HepG2 (cell line): ENCODE results near the gene ZNF280A. TPM values are rescaled to one million over a fixed set of nuclear protein-coding genes. Genes with fewer than 3 reads are reported as not detected.

Experiments used
- ATAC-seq: fragments of 200-7000 bp; cut with Tn5 transposase; 3 replicates; pipeline ENCODE4 v1.9.1; 2020; ENCODE audit warnings: mild to moderate bottlenecking, moderate library complexity
- BruUV-seq: library from RNA; stranded (reverse); fragments of 400-500 nt; replicated peaks from 2 replicates; lab custom pipeline; 2021; lab: Mats Ljungman, UMichigan
- CTCF ChIA-PET: fragments of 300-600 bp; formaldehyde crosslinking; extraction: SDS; loops from one replicate; lab custom pipeline; 2021; ENCODE audit warnings: low total read pairs, inconsistent platforms, low intra/inter-chr PET ratio; lab: Yijun Ruan, JAX
- POLR2A ChIA-PET: fragments of 350-600 bp; sonication (Branson Sonifier 250); formaldehyde crosslinking; loops from one replicate; lab custom pipeline; 2020; ENCODE audit warnings: antibody characterized with exemption, inconsistent platforms; lab: Yijun Ruan, JAX
- DNase-seq: peaks from one replicate; pipeline ENCODE4 v3.0.0-alpha.2; 2015; ENCODE audit warnings: low spot score
- FAIRE-seq: peaks from 3 replicates; lab custom pipeline; 2011; peaks lifted over from hg19 to GRCh38; lab: Jason Lieb, UNC
- H2AFZ ChIP-seq: one replicate; pipeline ENCODE4 v1.6.1; 2011; ENCODE audit warnings: low read length, inconsistent platforms
- H3K27ac ChIP-seq: fragments of 300-600 bp; 3 replicates; pipeline ENCODE4 v1.8.0; 2011; ENCODE audit warnings: mixed run types, mild to moderate bottlenecking, mixed read lengths, low read length, inconsistent platforms; ENCODE audit not compliant: insufficient read depth; ENCODE audit errors: extremely low read length
- H3K27me3 ChIP-seq, 2 experiments: fragments of 200-600 bp in 1 of 2; 2 replicates in 1 of 2; 3 replicates in 1 of 2; pipeline versions ENCODE4 v1.6.0 to v1.8.0; 2011; ENCODE audit warnings: low read length in 2 of 2, mild to moderate bottlenecking in 2 of 2, moderate library complexity in 2 of 2, inconsistent platforms in 1 of 2; ENCODE audit not compliant: insufficient read depth in 2 of 2, control insufficient read depth in 1 of 2
- H3K36me3 ChIP-seq, 2 experiments: fragments of 200-600 bp in 1 of 2; replicated peaks in 1 of 2; 2 replicates in 1 of 2; 3 replicates in 1 of 2; pipeline versions ENCODE4 v1.5.1 to v1.8.0; 2011; ENCODE audit warnings: low read length in 2 of 2, inconsistent platforms in 1 of 2; ENCODE audit not compliant: insufficient read depth in 2 of 2, control insufficient read depth in 1 of 2
- H3K4me1 ChIP-seq: 2 replicates; pipeline ENCODE4 v1.5.1; 2012; ENCODE audit warnings: low read length, inconsistent platforms; ENCODE audit not compliant: insufficient read depth
- H3K4me2 ChIP-seq: 2 replicates; pipeline ENCODE4 v1.6.0; 2011; ENCODE audit warnings: low read depth, low read length, inconsistent platforms
- H3K4me3 ChIP-seq, 3 experiments: fragments of 200-600 bp in 1 of 3; sonication (generic), shearing (Covaris generic) in 1 of 3; replicated peaks in 1 of 3; 2 replicates each; pipeline ENCODE4 v1.5.1; 2011 to 2016; ENCODE audit warnings: low read length in 3 of 3, inconsistent platforms in 2 of 3, low read depth in 2 of 3, mild to moderate bottlenecking in 2 of 3, control low read depth in 1 of 3, mixed read lengths in 1 of 3; ENCODE audit not compliant: insufficient read depth in 1 of 3
- H3K79me2 ChIP-seq: one replicate; pipeline ENCODE4 v1.6.1; 2011; ENCODE audit warnings: low read length, inconsistent platforms; ENCODE audit not compliant: insufficient read depth
- H3K9ac ChIP-seq: 2 replicates; pipeline ENCODE4 v1.6.0; 2011; ENCODE audit warnings: mild to moderate bottlenecking, low read depth, low read length, inconsistent platforms; ENCODE audit not compliant: insufficient read depth
- H3K9me3 ChIP-seq: 2 replicates; pipeline ENCODE4 v1.5.1; 2012; ENCODE audit warnings: mild to moderate bottlenecking, low read length
- H4K20me1 ChIP-seq: 2 replicates; pipeline ENCODE4 v1.6.0; 2011; ENCODE audit warnings: inconsistent platforms, mild to moderate bottlenecking, low read length, moderate library complexity; ENCODE audit not compliant: insufficient read depth
- ATF7-NPFF ChIP-seq: sonication (generic); formaldehyde crosslinking; IDR thresholded peaks from 2 replicates; pipeline ENCODE4 v1.8.1; 2023; ENCODE audit warnings: mild to moderate bottlenecking, low read depth, missing genetic modification reagents, moderate library complexity
- CEBPG ChIP-seq: IDR thresholded peaks from 2 replicates; pipeline ENCODE4 v1.6.1; 2016
- HNF4A ChIP-seq: sonication (generic); formaldehyde crosslinking; IDR thresholded peaks from 2 replicates; pipeline ENCODE4 v1.4.0; 2020; ENCODE audit warnings: missing genetic modification reagents
- HOXA5 ChIP-seq: sonication (generic); formaldehyde crosslinking; IDR thresholded peaks from 2 replicates; pipeline ENCODE4 v1.4.0; 2020; ENCODE audit warnings: missing genetic modification reagents
- LCORL ChIP-seq, 2 experiments: fragments of 450-650 bp in 1 of 2; sonication (generic) in 1 of 2; formaldehyde crosslinking in 1 of 2; IDR thresholded peaks; 2 replicates each; pipeline versions ENCODE4 v1.5.0 to v1.6.1; 2017 to 2020; ENCODE audit warnings: antibody characterized with exemption in 1 of 2, missing genetic modification reagents in 1 of 2
- MED1 ChIP-seq: sonication (generic); formaldehyde crosslinking; IDR thresholded peaks from 2 replicates; pipeline ENCODE4 v1.4.0; 2020; ENCODE audit warnings: missing genetic modification reagents
- NFAT5 ChIP-seq: sonication (generic); formaldehyde crosslinking; IDR thresholded peaks from 2 replicates; pipeline ENCODE4 v1.4.0; 2020; ENCODE audit warnings: missing genetic modification reagents
- NR2F2 ChIP-seq: IDR thresholded peaks from 2 replicates; pipeline ENCODE4 v1.6.1; 2012; ENCODE audit warnings: low read depth, inconsistent platforms, borderline replicate concordance
- NR2F6 ChIP-seq, 2 experiments: IDR thresholded peaks; 2 replicates each; pipeline ENCODE4 v1.6.1; 2016; ENCODE audit warnings: antibody characterized with exemption in 1 of 2, mild to moderate bottlenecking in 1 of 2
- PAXIP1 ChIP-seq: sonication (generic); formaldehyde crosslinking; conservative IDR thresholded peaks from 2 replicates; pipeline ENCODE4 v1.4.0; 2020; ENCODE audit warnings: mild to moderate bottlenecking, missing genetic modification reagents, moderate library complexity
- PLRG1 ChIP-seq: fragments of 450-650 bp; conservative IDR thresholded peaks from 2 replicates; pipeline ENCODE4 v1.6.1; 2016
- RARA ChIP-seq: IDR thresholded peaks from 2 replicates; pipeline ENCODE4 v1.6.1; 2016; ENCODE audit warnings: missing genetic modification reagents, missing compliant biosample characterization
- SOX13 ChIP-seq, 3 experiments: fragments of 450-650 bp in 1 of 3; sonication (generic) in 1 of 3; formaldehyde crosslinking in 1 of 3; IDR thresholded peaks in 2 of 3; conservative IDR thresholded peaks in 1 of 3; 2 replicates each; pipeline versions ENCODE4 v1.5.0 to v1.6.1; 2016 to 2020; ENCODE audit warnings: antibody characterized with exemption in 1 of 3, mild to moderate bottlenecking in 1 of 3, missing compliant biosample characterization in 1 of 3, missing genetic modification reagents in 1 of 3, moderate library complexity in 1 of 3
- TCF7 ChIP-seq: sonication (generic); IDR thresholded peaks from 2 replicates; pipeline ENCODE4 v1.6.1; 2016; ENCODE audit warnings: antibody characterized with exemption, low read depth
- ZNF263 ChIP-seq: sonication (generic); formaldehyde crosslinking; IDR thresholded peaks from 2 replicates; pipeline ENCODE4 v1.4.0; 2020; ENCODE audit warnings: missing genetic modification reagents
- WGBS: methylation state at CpG from one replicate; pipeline ENCODE4 v1.1.6; 2017; ENCODE audit warnings: low lambda C conversion rate; 5-methylcytosine and 5-hydroxymethylcytosine counted together
- in situ Hi-C: cut with HindIII; loops from 2 replicates; pipeline ENCODE4 v1.10.0; 2017; ENCODE audit warnings: low pct_unique_long_range_greater_than_20kb; ENCODE audit not compliant: extremely low pct_ligation_motif_present
- intact Hi-C: fragments of 100-400 bp; cut with micrococcal nuclease; formaldehyde crosslinking; loops from one replicate; pipeline ENCODE4 v1.10.0; 2022; ENCODE audit not compliant: unreplicated experiment
- polyA plus RNA-seq, 8 experiments: library from polyadenylated mRNA; depleted of rRNA in 3 of 8; stranded (reverse) in 7 of 8; unstranded in 1 of 8; fragments of >200 nt; fragmentation: Illumina TruSeq in 4 of 8; extraction: Trizol in 4 of 8; gene quantifications; 2 replicates each; pipeline versions ENCODE4 v1.2.1 to v1.2.3, GENCODE V29; 2011 to 2016; ENCODE audit warnings: low read depth in 4 of 8, missing spikeins in 1 of 8, mixed read lengths in 1 of 8; ENCODE audit not compliant: insufficient read depth in 1 of 8
- total RNA-seq, 5 experiments: library from RNA; depleted of rRNA; stranded (reverse); fragments of >200 nt; fragmentation: Illumina TruSeq; extraction: Trizol; gene quantifications; 2 replicates each; pipeline ENCODE4 v1.2.3, GENCODE V29; 2016; ENCODE audit warnings: low read depth in 1 of 5

ZNF280A gene
- total and polyA plus RNA-seq, 2 of the 13 experiments (the other 11 are each of a cell fraction or from before 2014, with no cell fraction given) = 1.4 to 2.9 TPM

DNA sequence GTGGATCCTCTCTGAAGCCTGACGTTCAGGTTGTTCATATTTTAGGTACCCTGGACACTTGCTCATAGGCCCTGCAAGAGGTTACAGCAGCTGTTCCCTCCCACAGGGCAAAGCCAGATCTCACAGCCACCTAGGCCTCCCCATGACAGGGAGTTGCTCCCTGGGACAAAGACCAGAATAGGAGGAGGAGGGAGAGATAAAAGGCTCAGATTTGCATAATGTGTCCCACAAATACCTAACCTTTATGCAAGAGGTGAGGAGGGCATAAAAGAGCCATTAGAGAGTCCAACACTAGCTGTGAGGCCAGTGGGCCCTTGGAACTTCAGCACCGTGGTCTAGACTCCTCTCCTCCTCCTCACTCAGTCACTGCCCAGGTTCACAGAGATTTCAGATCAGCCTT, 45.3 kb downstream of the ZNF280A start:
- no TSS peak for BruUV-seq
- peak; percentile 53 for DNase-seq
- Histone ChIP-seq H3K4me2 (peak overlapping the region; percentile 19; the same call in 1 of the 2 replicates), H4K20me1 (no peaks in the 10 kb centered on the region), H3K4me3 (no peak overlapping the region), H3K27me3 (no peaks in the 10 kb centered on the region), H3K79me2 (no peaks in the 10 kb centered on the region), H2AFZ (no peak overlapping the region), H3K27ac (no peak overlapping the region), H3K4me1 (peaks cover 8% of the 10 kb centered on the region), H3K9me3 (no peaks in the 10 kb centered on the region), H3K36me3 (no peaks in the 10 kb centered on the region), H3K9ac (no peak overlapping the region)
- CTCF ChIA-PET = no interaction called here
- in situ Hi-C loops = no loop called here
- peak; percentile 91 for ATAC-seq
- intact Hi-C loops = no loop called here
- POLR2A ChIA-PET = no interaction called here
- FAIRE-seq = peak; percentile 68
- WGBS = 0% methylated on average over 2 of the region's 2 CpGs
- no peak for TF ChIP-seq LCORL (IDR thresholded peaks at IDR 0.05)
- TF ChIP-seq LCORL (CRISPR knock-in tag; IDR thresholded peaks at IDR 0.05) = peak; percentile 41; the same call in 1 of the 2 replicates
- TF ChIP-seq HOXA5 (CRISPR knock-in tag) = no peak
- TF ChIP-seq NR2F2 = peak; percentile 38; the same call in 1 of the 2 replicates
- TF ChIP-seq PLRG1 = no peak
- TF ChIP-seq ZNF263 (CRISPR knock-in tag) = peak; percentile 64; the same call in 1 of the 2 replicates
- 0 out of 2 replicates have a peak, but pooled peaks have one; percentile 24 for TF ChIP-seq TCF7
- peak; percentile 57 for TF ChIP-seq HNF4A (CRISPR knock-in tag)
- TF ChIP-seq RARA (CRISPR knock-in tag) = 0 out of 2 replicates have a peak, but pooled peaks have one; percentile 29
- no peak for TF ChIP-seq NFAT5
- 0 out of 2 replicates have a peak, but pooled peaks have one; percentile 15 for TF ChIP-seq CEBPG (CRISPR knock-in tag)
- TF ChIP-seq ATF7-NPFF (CRISPR knock-in tag) = no peak
- TF ChIP-seq NR2F6 (IDR thresholded peaks at IDR 0.05) = peak; percentile 62
- peak; percentile 44; the same call in 1 of the 2 replicates for TF ChIP-seq NR2F6 (CRISPR knock-in tag; IDR thresholded peaks at IDR 0.05)
- TF ChIP-seq MED1 (CRISPR knock-in tag) = 0 out of 2 replicates have a peak, but pooled peaks have one; percentile 12
- TF ChIP-seq PAXIP1 (CRISPR knock-in tag) = peak; percentile 50; the same call in 1 of the 2 replicates
- TF ChIP-seq SOX13 (IDR thresholded peaks at IDR 0.05) = no peak
- 0 out of 4 replicates have a peak, but pooled peaks of 1 of the 2 experiments have one; percentile 34 for TF ChIP-seq SOX13 (CRISPR knock-in tag; conservative IDR thresholded peaks at IDR 0.05 in 1 of 2, IDR thresholded peaks at IDR 0.05 in 1 of 2)
